GM21447 (cell line): ENCODE data around the gene HDAC5.
"Not testable (repeated sequence)": the region's sequence is repeated elsewhere in the genome, so short reads cannot be mapped to it uniquely, and the experiment has no call there.

Source experiments
- ATAC-seq: cut with Tn5 transposase; IDR thresholded peaks from one replicate; pipeline ENCODE4 v1.9.1; 2021; ENCODE audit not compliant: unreplicated experiment

Gene HDAC5

DNA sequence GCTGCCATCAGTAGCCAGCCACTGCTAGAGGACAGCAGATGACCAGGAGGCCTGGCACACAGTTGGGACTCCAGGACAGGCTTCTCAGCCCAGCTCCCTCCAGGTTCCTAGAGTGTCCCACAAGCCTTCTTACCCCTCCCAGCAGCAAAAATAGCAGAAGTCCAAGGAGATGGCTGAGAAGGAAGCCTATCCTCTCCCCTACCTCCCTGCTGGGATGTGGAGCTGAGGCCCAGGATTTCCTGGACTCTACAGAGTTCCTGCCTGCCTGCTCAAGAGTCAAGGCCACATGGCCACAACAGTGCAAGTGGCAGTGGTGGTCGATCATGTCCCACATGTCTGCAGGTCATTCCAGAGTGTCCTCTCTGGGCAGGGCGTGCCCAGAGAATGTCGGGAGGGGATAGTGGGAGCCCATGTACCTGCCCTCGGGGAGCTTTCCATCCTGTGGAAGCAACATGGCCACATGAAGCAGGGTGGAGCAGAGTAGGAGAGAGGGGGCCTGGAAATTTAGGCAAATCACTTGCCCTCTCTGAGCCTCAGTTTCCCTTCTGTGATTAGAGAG lies 10.6 kb upstream of the HDAC5 start:
- ATAC-seq: no peak

DNA sequence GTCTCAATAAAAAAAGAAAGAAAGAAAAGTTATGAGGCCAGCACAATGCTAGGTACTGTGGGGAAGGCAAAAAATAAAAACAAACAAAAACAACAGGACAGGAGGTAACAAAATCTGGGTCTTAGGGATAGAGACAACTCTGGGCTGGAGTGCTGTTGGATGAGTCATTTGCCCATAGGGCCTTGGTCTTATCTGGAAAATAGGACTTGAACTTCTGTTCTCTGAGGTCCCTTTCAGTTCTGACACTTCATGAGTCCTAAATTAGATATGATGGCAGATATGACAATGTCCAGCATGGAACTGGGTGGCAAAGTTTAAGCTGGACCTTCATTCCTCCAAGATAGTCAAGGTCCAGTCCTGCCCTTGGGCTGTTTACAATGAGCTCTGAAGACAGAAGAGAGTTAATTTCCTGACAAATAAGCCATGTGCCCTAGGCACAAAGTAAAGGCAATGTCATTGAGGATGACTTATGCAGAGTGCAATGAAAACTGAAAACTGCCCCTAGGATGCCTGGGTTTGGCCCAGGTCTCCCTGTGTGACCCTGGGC lies 8.9 kb upstream of the HDAC5 start:
- ATAC-seq: no peak

DNA sequence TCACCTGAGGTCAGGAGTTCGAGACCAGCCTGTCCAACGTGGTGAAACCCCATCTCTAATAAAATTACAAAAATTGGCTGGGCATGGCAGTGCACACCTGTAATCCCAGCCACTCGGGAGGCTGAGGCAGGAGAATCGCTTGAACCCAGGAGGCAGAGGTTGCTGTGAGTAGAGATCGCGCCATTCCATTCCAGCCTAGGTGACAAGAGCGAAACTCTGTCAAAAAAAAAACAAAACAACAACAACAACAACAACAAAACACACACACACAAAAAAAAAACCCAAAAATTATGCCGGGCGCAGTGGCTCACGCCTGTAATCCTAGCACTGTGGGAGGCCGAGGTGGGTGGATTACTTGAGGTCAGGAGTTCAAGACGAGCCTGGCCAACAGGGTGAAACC lies 7.9 kb upstream of the HDAC5 start:
- not testable (repeated sequence) for ATAC-seq

DNA sequence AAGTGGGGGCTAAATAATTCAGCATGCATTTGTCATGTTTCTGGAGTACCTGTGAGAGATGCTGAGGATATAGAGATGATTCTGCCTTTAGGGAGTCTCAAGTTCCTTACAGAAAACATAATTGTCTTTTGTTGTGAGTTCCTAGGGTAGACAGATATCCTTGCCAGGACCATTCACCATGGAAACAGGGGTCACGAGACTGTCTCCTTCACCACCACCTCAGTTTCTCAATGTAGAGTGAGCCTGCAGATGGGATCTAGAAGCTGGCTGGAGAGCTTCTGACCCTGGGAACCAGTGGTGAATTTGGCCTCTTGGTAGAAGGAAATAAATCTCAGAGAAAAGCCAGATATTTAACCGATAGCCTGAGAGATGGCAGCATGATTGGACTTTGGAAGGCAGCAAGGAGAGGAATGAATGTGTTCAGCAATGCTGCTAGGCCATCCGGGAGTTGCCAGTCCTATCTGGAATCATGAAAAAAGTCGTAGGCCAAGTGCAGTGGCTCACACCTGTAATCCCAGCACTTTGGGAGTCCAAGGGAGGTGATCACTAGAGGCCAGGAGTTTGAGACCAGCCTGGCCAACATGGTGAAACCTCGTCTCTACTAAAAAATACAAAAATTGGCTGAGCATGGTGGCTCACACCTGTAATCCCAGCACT lies 7.4 kb upstream of the HDAC5 start:
- ATAC-seq: no peak

DNA sequence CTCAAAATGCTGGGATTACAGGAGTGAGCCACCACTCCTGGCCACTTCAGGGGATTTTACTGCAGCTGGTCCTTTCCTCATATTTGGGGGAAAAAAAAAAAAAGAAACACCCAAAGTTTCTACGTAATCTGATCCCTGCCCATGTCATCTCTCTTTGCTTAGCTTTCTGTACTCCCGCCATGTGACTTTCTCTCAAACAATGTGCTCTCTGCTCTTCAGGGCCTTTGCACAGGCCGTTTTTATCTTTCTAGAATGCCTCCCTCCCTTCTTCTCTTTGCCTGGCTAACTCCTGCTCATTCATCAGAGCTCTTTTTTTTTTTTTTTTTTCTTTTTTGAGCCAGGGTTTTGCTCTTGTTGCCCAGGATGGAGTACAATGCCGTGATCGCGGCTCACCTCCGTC lies 4.9 kb upstream of the HDAC5 start:
- ATAC-seq: no peak

DNA sequence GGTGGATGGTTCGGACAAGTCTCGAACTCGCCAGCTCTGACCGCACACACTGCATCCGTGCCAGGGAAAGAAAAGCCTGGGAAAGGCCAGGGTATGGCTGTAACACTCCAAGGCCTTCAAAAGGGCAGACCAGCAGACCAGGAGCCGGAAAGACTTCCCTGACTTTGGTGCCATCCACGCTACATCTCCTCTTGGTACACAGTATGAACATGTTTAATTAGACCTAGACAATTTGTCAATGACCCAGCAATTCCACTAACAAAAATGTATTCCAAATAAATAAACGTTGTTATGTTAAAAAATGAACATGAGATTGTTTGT lies 637 bp upstream of the HDAC5 start:
- ATAC-seq: no peak

DNA sequence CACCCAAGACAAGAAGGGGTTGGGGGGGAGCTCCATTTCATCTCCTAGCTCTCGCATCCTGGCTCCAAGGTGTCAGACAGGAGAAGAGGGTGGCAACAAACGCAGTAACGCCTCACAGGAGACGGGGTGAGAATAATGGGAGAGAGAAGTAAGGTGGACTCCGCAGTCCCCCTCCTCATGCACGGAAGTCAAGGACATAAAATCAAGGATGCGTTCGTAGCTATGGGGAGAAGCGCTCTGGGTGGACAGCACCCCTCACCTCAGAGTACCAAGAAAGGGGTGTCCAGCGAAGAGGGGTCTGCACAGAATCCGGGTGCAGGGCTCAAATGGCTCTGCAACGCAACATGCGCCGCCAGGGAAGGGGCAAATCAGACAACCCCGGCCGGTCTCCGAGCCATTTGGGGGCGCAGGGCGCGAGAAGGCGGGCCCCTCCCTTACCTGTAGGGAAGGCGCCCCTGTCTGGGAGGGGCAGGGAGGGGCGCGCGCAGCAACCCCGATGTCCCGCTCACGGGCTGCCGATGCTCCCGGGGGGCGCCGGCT lies 555 bp downstream of the HDAC5 start:
- peak; percentile 19 for ATAC-seq

DNA sequence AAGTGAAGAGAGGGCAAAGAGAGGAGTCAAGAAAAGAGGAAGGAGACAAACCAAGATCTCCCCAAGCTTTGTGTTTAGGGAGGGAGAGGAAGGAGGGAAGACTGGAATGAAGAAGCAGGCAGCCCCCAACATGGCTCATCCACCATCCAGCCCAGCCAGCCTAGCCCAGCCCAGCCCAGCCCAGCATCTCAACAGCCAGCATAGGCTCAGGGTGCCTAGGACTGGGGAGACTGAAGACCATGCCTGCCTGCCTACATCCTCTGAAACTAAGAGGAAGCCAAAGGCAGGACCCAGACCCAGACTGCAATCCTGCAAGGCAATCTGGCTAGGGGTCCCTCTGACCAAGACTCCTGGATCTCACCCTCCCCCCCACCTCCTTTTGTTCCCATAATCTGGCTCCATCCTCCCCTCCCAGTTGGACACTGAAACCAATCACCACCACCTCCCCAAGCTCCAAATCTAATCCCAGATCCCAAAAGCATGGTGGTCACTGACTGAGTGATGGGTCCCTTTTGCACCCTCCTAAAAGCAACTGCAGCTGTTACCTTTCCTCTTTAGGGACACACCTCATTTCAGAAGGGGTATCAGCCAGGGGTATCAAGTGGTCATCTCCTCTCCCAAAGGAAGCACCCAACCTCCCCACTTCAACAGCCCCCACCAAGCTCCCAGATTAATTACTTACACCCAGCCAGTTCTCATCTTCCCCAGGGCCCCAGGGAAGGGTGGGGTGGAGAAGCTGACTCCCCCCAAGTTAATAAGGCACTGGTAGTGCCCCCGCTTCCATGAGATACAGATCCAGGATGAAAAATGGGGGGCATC lies 1.2 kb downstream of the HDAC5 start:
- no peak for ATAC-seq

DNA sequence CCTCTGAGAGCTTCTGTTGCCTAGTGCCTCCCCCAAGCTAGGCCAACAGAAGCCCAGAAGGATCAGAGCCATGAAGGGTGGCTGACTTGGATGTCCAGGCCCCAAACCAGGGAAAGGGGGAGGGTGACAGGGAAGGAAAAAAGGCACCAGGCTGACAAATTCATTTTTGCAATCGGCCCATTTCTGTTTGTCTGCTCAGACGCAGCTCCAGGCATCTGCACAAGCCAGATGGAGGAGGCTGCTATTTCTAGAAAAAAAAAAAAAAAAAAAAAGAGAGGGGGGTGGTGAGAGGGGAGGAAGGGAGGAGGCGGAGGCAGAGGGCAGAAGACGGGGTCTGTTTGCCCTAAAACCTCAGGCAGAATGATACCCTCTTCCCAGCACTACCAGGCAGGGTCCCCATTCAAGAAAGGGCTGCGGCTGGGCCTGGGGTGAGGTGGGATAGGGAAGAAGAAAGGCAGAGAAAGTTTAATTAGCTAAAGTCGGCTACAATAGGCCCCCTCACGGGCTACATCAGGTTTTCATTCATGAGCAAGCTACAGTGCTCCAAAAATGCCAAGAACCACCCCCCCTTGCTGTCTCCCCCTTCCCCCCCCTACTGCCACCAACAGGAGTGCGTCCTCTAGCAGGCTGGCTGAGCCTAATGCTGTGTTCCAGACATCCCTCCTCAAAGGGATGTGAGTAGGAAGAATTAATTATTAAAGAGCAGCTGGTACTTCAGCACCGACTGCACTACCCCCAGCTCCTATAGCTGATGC lies 2.4 kb downstream of the HDAC5 start:
- ATAC-seq: no peak

DNA sequence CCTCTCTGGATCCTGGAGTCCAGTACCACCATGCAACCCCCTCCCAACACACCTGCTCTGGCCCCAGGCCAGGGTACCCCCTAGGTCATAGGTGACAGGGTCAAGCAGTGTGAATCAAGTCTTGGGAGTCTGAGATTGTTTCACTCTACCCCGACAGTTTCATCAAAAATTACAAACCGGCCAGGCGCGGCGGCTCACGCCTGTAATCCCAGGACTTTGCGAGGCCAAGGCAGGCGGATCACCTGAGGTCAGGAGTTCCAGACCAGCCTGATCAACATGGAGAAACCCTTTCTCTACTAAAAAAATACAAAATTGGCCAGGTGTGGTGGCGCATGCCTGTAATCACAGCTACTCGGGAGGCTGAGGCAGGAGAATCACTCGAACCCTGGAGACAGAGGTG lies 3.2 kb downstream of the HDAC5 start:
- not testable (repeated sequence) for ATAC-seq

DNA sequence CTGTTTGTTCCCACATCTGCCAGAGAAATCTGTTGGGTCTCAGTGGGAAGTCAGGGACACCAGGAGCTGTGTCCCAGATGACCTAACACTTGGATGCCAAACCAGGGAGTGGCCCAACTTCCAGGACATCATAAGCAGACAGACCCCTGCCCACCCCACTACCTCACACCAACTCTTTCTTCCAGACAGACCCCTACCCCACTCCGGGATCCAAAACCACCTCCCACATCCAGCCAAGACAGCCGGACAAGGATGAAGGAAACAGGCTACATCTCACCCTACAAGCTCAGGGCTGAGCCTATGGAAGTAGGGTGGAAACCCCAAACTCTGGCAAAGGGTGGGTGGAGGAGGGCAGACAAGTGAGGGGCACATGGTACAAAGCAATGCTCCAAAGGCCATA lies 3.6 kb downstream of the HDAC5 start:
- no peak for ATAC-seq

DNA sequence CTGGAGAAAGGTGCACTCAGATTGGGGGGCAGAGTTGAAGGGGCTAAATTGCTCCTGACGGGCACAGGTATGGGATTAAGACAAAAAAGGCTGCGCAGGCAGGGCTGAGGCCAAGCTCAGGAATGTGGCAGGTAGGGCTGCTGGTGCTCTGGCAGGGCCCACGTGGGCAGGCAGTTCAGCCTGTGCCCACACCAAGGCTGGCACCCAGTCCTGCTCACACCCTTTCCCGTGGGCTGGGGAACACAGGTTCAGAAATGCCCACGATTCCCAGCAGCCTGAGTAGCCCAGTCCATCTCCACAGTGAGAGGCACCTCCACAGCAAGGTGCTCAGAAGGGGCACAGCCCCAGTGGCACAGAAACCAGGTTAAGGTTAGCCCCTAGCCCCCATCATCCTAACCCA lies 4.4 kb downstream of the HDAC5 start:
- ATAC-seq: no peak

DNA sequence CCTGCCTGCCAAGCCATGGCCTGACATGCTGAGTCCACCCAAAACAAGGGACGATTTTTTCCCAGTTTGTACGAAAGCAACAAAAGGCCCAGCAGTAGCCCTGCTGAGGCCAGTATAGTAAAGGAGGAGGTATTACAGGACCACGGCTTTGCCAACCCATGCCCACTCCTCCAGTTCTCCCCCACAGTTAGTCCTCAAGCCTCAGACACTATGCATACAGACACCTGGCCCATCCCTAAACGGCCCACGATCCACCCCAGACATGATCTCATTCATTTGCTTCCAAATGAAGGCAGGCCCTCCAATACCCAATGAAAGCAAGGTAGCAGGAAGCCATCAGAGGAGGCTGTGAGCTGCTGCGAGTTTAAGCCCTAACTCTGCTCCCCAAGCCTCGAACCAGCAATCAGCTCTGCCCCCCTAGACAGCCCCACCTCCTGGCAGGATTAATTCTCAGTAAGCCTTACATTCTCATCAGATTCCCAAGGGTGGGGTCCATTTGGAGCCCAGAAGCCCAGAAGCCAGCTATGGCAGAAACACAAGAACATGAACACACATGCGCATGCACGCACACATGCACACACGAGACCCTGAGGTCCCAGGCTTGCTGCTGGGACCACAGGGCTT lies 4.9 kb downstream of the HDAC5 start:
- no peak for ATAC-seq

DNA sequence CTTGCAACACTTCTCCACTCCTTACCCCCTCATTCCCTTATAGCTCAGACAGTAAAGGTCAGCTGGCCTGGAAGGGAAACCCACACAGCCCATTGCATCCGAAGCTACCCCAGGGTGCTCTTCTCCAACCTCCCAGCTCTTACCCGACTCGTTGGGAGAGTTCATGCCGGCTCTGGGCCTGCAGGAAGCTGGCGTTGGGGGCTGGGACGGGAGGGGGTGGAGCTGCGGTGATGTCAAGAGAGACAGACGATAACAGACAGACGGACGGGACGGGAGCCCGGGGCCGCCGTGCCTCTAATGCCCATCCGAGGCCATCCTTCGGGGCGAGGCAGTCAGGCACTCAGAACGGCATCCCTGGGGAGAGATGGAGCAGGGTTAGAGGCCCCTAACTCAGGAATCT lies 6.1 kb downstream of the HDAC5 start:
- ATAC-seq: no peak

DNA sequence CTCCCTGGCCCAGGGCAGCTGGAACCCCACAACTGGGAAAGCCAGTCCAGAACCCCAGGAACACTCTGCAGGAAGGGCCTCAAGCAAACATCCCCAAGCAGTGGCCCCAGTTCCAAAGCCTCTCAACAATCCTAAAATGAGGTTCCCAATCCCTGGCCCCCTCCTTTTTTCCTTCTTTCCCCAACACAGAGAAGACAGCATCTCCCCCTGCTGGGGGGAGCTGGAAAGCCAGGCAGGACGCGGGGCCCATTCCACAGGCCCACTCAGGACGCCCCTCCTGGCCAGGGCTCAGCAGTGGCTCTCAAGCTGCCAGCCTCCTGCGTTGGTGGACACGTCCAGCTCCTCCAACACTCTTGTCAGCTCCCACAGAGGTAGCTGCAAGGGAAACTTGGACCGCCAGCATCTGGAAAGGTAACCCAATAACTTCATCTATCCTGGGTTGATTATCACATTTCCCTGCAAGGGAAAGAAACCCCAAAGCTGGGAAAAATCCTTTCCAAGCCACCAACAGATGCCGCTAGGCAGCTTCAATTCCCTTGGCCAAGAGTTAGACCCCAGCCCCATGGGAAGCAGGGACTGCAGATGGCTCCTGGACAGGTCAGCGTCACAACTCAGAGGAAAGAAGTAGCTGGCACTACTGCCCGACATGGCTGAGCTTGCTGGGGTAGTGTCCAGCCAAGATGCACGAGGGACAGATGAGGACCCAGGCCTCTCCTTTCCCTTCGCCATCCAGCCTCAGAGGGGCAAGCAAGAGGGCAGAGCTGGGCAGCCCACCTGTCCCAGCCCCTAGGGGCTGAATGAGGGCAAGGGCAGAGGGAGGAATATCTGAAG lies 7.6 kb downstream of the HDAC5 start:
- ATAC-seq: no peak

DNA sequence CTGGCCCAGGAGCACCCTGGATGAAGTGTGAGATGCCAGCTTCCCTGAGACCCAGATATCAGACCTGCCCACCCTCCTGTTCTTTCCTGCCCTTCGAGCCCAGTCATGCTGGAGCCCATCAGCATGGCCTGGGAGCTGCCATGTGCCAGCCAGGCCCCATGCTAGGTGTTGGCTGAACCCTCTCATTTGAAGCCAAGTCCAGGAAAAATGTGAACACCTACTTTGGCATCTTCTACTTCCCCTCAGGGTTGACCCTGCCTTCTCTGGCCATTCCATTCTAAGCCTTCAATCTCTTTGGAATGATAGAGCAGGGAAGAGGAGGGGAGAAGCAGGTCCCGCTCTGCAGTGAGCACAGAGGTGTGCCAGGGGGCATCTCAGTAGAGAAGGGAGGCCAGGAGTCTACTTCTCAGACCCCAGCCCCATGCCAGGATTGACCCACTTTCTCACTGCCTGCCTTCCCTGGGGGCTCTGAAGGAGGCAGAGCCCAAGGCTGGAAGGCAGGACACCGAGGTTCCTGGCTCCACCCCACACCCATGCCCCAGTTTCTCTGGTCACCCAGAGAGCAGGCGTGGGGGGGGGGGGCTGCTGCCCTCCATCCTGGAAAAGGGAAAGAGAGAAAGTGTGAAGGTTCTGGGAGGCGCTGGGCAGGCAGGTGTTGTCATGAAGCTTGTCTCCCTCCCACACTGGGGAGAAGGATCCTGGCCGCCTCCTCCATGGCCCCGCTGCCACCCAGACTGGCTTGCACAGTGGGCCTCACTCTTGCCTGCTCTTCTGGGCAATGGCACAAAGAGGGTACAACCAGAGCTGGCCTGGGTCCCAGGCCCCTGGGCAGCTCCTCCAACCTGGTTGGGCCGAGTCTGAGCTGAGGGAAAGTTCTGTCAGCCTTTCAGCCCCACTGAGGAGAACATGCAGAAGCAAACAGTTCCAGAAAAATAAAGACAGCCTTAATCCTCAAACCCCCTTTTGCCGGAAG lies 9.3 kb downstream of the HDAC5 start:
- ATAC-seq: no peak

DNA sequence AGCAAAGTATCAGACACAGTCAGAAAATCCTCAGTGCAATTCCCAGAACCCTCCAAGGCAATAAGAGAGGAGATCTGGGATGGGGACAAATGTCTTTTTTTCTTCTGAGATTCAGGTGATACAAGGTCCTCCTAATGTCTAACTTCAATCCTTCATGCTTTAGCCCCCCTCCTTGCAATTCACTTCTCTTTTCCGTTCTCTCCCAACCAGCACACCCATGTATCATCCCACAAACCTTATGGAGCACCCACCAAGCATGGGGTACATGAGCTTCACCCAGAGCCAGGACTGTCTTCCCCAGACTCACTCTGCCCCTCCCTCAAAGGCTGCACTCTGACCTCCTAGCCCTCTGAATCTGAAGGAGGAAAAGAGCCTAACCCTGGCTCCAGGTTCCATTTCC lies 10.1 kb downstream of the HDAC5 start:
- no peak for ATAC-seq
